Natural killer cell (primary cell): ENCODE data around the gene KCNK16. TPM values are rescaled to one million over a fixed set of nuclear protein-coding genes. Genes with fewer than 3 reads are reported as not detected.

Source experiments
- ATAC-seq, 3 donors: fragments of 150-1000 bp in 2 of 3; fragments of 200-7000 bp in 1 of 3; cut with Tn5 transposase; 1 replicate in 1 of 3; 2 replicates in 2 of 3; pipeline ENCODE4 v1.10.0; 2021; ENCODE audit warnings: mild to moderate bottlenecking in 2 of 3, moderate library complexity in 2 of 3
- DNase-seq, 2 donors: peaks; one replicate each; pipeline versions ENCODE4 v3.0.0 to v3.0.0-alpha.2; 2013 to 2021; ENCODE audit warnings: mixed read lengths in 1 of 2
- H3K27ac ChIP-seq: one replicate; pipeline ENCODE4 v1.5.1; 2013; ENCODE audit warnings: mild to moderate bottlenecking, low read length
- H3K27me3 ChIP-seq: one replicate; pipeline ENCODE4 v1.6.1; 2013; ENCODE audit warnings: low read length; ENCODE audit not compliant: control insufficient read depth, insufficient read depth
- H3K36me3 ChIP-seq: one replicate; pipeline ENCODE4 v1.6.1; 2013; ENCODE audit warnings: low read length; ENCODE audit not compliant: control insufficient read depth, insufficient read depth
- H3K4me1 ChIP-seq: one replicate; pipeline ENCODE4 v1.6.1; 2013; ENCODE audit warnings: low read length; ENCODE audit not compliant: control insufficient read depth, insufficient read depth
- H3K4me3 ChIP-seq: one replicate; pipeline ENCODE4 v1.5.1; 2013; ENCODE audit warnings: low read length
- H3K9me3 ChIP-seq: one replicate; pipeline ENCODE4 v1.6.1; 2013; ENCODE audit warnings: low read length; ENCODE audit not compliant: control insufficient read depth, insufficient read depth
- H3K27ac Mint-ChIP-seq, 2 donors: one replicate each; pipeline ENCODE4 v1.8.0; 2022; ENCODE audit warnings: mild to moderate bottlenecking in 2 of 2, mixed read lengths in 2 of 2, moderate library complexity in 1 of 2
- H3K27me3 Mint-ChIP-seq, 2 donors: one replicate each; pipeline ENCODE4 v1.8.0; 2022; ENCODE audit warnings: low read depth in 2 of 2, mixed read lengths in 2 of 2
- H3K36me3 Mint-ChIP-seq: one replicate; pipeline ENCODE4 v1.8.0; 2022; ENCODE audit warnings: mixed read lengths
- H3K4me1 Mint-ChIP-seq, 2 donors: one replicate each; pipeline ENCODE4 v1.8.0; 2022; ENCODE audit warnings: mixed read lengths in 2 of 2
- H3K4me3 Mint-ChIP-seq: one replicate; pipeline ENCODE4 v1.8.0; 2022; ENCODE audit warnings: mild to moderate bottlenecking, moderate library complexity, mixed read lengths
- H3K9me3 Mint-ChIP-seq, 2 donors: one replicate each; pipeline ENCODE4 v1.8.0; 2022; ENCODE audit warnings: mixed read lengths in 2 of 2
- WGBS: methylation state at CpG from one replicate; pipeline ENCODE4 v1.1.7; 2013; ENCODE audit warnings: missing lambda C conversion rate; ENCODE audit not compliant: insufficient coverage; 5-methylcytosine and 5-hydroxymethylcytosine counted together
- intact Hi-C: fragments of 100-400 bp; cut with micrococcal nuclease; formaldehyde crosslinking; loops from one replicate; pipeline ENCODE4 v1.14.2; 2022
- total RNA-seq, 4 donors: library from RNA; stranded (reverse); fragments of 120-200 nt in 1 of 4; gene quantifications; one replicate each; pipeline versions ENCODE4 v1.2.3 to v1.2.4, GENCODE V29; 2013 to 2022
- TF ChIP-seq, protein P1 (sequence below): fragments of 200-600 bp; IDR thresholded peaks from one replicate; pipeline ENCODE4 v1.8.0; 2022; ENCODE audit warnings: antibody characterized with exemption

Gene KCNK16
- total RNA-seq, 3 donors from 2014 or later (not counting 1 experiment from before 2014, with no cell fraction given): not detected

DNA sequence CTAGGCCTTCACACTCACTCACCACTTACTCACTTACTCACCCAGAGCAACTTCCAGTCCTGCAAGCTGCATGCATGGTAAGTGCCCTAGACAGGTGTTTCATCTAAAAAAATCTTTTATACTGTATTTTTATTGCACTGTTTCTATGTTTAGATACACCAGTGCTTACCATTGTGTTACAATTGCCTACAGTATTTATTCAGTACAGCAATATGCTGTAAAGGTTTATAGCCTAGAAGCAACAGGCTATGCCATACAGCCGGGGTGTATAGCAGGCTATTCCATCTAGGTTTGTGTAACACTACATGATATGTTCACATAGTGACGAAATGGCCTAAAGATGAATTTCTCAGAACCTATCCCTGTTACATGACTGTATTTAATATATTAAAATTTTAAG is 56.1 kb downstream of the KCNK16 start:
- H3K4me3 ChIP-seq: no peak overlapping the region
- H3K27me3 ChIP-seq: no peaks in the 10 kb centered on the region
- H3K36me3 ChIP-seq: no peaks in the 10 kb centered on the region
- H3K9me3 ChIP-seq: no peaks in the 10 kb centered on the region
- ATAC-seq (no peak), DNase-seq (no peak)
- H3K4me3 Mint-ChIP-seq: no peak overlapping the region
- 100% methylated on average over 1 of the region's 2 CpGs for WGBS
- no peaks in the 10 kb centered on the region for H3K9me3 Mint-ChIP-seq
- no peak overlapping the region for H3K27ac ChIP-seq
- H3K27me3 Mint-ChIP-seq: peaks cover 6 to 10% of the 10 kb centered on the region in 2 donors
- no peak overlapping the region for H3K27ac Mint-ChIP-seq
- no peaks in the 10 kb centered on the region for H3K4me1 Mint-ChIP-seq
- H3K4me1 ChIP-seq: no peaks in the 10 kb centered on the region
- intact Hi-C loops: no loop called here
- H3K36me3 Mint-ChIP-seq: no peaks in the 10 kb centered on the region
- TF ChIP-seq, protein P1, sequence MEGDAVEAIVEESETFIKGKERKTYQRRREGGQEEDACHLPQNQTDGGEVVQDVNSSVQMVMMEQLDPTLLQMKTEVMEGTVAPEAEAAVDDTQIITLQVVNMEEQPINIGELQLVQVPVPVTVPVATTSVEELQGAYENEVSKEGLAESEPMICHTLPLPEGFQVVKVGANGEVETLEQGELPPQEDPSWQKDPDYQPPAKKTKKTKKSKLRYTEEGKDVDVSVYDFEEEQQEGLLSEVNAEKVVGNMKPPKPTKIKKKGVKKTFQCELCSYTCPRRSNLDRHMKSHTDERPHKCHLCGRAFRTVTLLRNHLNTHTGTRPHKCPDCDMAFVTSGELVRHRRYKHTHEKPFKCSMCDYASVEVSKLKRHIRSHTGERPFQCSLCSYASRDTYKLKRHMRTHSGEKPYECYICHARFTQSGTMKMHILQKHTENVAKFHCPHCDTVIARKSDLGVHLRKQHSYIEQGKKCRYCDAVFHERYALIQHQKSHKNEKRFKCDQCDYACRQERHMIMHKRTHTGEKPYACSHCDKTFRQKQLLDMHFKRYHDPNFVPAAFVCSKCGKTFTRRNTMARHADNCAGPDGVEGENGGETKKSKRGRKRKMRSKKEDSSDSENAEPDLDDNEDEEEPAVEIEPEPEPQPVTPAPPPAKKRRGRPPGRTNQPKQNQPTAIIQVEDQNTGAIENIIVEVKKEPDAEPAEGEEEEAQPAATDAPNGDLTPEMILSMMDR: no peak

Other genes starting within 250 kb of the KCNK16 start
- gene SAYSD1, start 207.5 kb downstream of the KCNK16 start, total RNA-seq: 10 to 100 TPM; 11.3 to 13.1 (median 11.5) TPM
- under 1 TPM in 2 of 3 donors, not detected in 1; 0.16 to 0.50 TPM for gene KCNK5, start 93.2 kb downstream of the KCNK16 start, total RNA-seq
- gene KCNK17, start 8.3 kb downstream of the KCNK16 start, total RNA-seq: under 1 TPM in 1 of 3 donors, not detected in 2; 0.24 TPM